SK-N-DZ (cell line): Measurements from ENCODE around the gene MOK.

Source experiments
- DNase-seq: peaks from one replicate; pipeline ENCODE4 v3.0.0-alpha.2; 2015; ENCODE audit warnings: low spot score

MOK gene

DNA sequence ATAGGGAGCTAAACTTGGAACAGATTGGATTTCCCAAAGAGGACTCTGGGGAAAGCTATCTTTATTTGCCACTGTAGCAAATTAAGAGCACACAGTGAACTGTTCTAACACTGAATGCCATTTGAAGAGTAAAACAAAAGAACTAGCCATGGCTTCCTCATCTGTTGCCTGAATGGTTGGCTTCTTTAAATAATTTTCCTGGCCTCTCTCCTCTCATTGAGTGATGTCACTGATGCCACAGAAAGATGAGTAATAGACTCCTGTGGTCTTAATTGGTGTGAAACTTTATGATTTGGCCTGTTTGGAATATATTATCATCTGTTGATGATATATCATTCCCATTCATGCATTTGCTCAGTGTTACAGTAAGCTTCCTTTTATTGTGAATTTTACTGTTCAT is 122.8 kb downstream of the MOK start:
- DNase-seq = no peak

DNA sequence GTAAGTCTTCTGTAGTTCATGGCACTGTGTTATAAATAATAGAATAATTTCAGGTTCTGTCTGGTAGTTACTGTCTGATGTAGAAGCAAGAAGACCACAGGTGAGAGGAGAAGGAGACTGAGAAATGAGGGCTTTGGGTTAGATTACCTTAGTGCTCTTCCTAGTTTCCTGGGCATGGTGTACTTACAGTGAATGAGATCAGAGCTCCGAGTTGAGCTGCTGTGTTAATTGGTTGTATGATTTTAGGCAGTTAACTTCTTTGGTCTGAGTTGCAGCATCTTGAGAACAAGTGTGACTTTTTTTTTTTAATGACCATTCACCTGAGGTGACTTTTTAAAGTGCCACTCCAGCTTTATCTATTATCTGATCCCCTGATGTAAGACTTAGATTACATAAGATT is 123.8 kb downstream of the MOK start:
- no peak for DNase-seq

GRCh38 chr14:102180248-102180998 is 124.5 kb downstream of the MOK start:
- no peak for DNase-seq
